HEK293 (cell line): ENCODE data around the gene MIF4GD.

ENCODE experiments used
- CTCF ChIA-PET: fragments of 350-600 bp; formaldehyde crosslinking; extraction: SDS; loops from one replicate; lab custom pipeline; 2021; ENCODE audit warnings: antibody characterized with exemption; lab: Yijun Ruan, JAX
- POLR2A ChIA-PET: fragments of 300-600 bp; formaldehyde crosslinking; extraction: SDS; loops from one replicate; lab custom pipeline; 2020; ENCODE audit warnings: antibody characterized with exemption, inconsistent platforms; lab: Yijun Ruan, JAX
- H3K27ac ChIP-seq: fragments of 200-500 bp; sonication (Bioruptor generic); 2 replicates; pipeline ENCODE4 v1.5.1; 2014; ENCODE audit warnings: low read depth, low read length, control low read depth, inconsistent platforms; ENCODE audit errors: extremely low read depth
- H3K36me3 ChIP-seq, 2 experiments: fragments of 200-500 bp in 1 of 2; sonication (Bioruptor generic) in 1 of 2; 1 replicate in 1 of 2; 2 replicates in 1 of 2; pipeline ENCODE4 v1.5.1; 2014 to 2017; ENCODE audit warnings: inconsistent platforms in 2 of 2, low read length in 2 of 2; ENCODE audit not compliant: control insufficient read depth in 2 of 2, insufficient read depth in 1 of 2
- H3K4me1 ChIP-seq: fragments of 200-500 bp; sonication (Bioruptor generic); 2 replicates; pipeline ENCODE4 v1.5.1; 2014; ENCODE audit warnings: mild to moderate bottlenecking, low read length, inconsistent platforms; ENCODE audit not compliant: control insufficient read depth, insufficient read depth
- H3K4me3 ChIP-seq: 2 replicates; pipeline ENCODE4 v1.5.1; 2011; ENCODE audit warnings: low read depth, mild to moderate bottlenecking, control low read depth, low read length, moderate library complexity
- H3K9me3 ChIP-seq: fragments of 200-500 bp; sonication (Bioruptor generic); 2 replicates; pipeline ENCODE4 v1.5.1; 2014; ENCODE audit warnings: low read depth, low read length, inconsistent platforms; ENCODE audit not compliant: control insufficient read depth, insufficient read depth
- EGR2 ChIP-seq: fragments of 450-650 bp; formaldehyde crosslinking; IDR thresholded peaks from 2 replicates; pipeline ENCODE4 v1.5.1; 2016; ENCODE audit warnings: low read depth, missing biosample characterization, missing genetic modification characterization
- GLIS2 ChIP-seq: fragments of 450-650 bp; formaldehyde crosslinking; IDR thresholded peaks from 2 replicates; pipeline ENCODE4 v1.5.1; 2016; ENCODE audit warnings: missing biosample characterization, missing genetic modification characterization
- MYNN ChIP-seq: fragments of 450-650 bp; formaldehyde crosslinking; IDR thresholded peaks from 2 replicates; pipeline ENCODE4 v1.5.1; 2016; ENCODE audit warnings: missing biosample characterization, missing genetic modification characterization, borderline replicate concordance
- OVOL3 ChIP-seq: fragments of 450-650 bp; formaldehyde crosslinking; IDR thresholded peaks from 2 replicates; pipeline ENCODE4 v1.5.1; 2016; ENCODE audit warnings: missing biosample characterization, missing genetic modification characterization
- PRDM1 ChIP-seq: fragments of 450-650 bp; formaldehyde crosslinking; IDR thresholded peaks from 2 replicates; pipeline ENCODE4; 2016; ENCODE audit warnings: missing biosample characterization, missing genetic modification characterization
- SCRT2 ChIP-seq: fragments of 450-650 bp; formaldehyde crosslinking; IDR thresholded peaks from 2 replicates; pipeline ENCODE4 v1.5.1; 2016; ENCODE audit warnings: missing biosample characterization, missing genetic modification characterization
- TRIM28 ChIP-seq: IDR thresholded peaks from 2 replicates; pipeline ENCODE4 v1.6.1; 2011; ENCODE audit warnings: low read length, control low read depth, borderline replicate concordance
- ZNF223 ChIP-seq: fragments of 450-650 bp; formaldehyde crosslinking; IDR thresholded peaks from 2 replicates; pipeline ENCODE4 v1.5.1; 2016; ENCODE audit warnings: missing biosample characterization, missing genetic modification characterization
- ZNF280D ChIP-seq: fragments of 450-650 bp; formaldehyde crosslinking; IDR thresholded peaks from 2 replicates; pipeline ENCODE4 v1.5.1; 2016; ENCODE audit warnings: missing biosample characterization, missing genetic modification characterization
- ZNF48 ChIP-seq: fragments of 450-650 bp; formaldehyde crosslinking; IDR thresholded peaks from 2 replicates; pipeline ENCODE4 v1.5.1; 2016; ENCODE audit warnings: missing biosample characterization, missing genetic modification characterization
- ZNF530 ChIP-seq: fragments of 450-650 bp; formaldehyde crosslinking; IDR thresholded peaks from 2 replicates; pipeline ENCODE4 v1.5.1; 2016; ENCODE audit warnings: low read depth, missing biosample characterization, missing genetic modification characterization
- ZNF548 ChIP-seq: fragments of 450-650 bp; formaldehyde crosslinking; IDR thresholded peaks from 2 replicates; pipeline ENCODE4 v1.5.1; 2016; ENCODE audit warnings: missing biosample characterization, missing genetic modification characterization
- ZNF561 ChIP-seq: fragments of 450-650 bp; IDR thresholded peaks from 2 replicates; pipeline ENCODE4 v1.5.1; 2018; ENCODE audit warnings: missing biosample characterization, missing genetic modification characterization, borderline replicate concordance
- ZNF600 ChIP-seq: fragments of 450-650 bp; formaldehyde crosslinking; IDR thresholded peaks from 2 replicates; pipeline ENCODE4 v1.5.1; 2016; ENCODE audit warnings: missing biosample characterization, missing genetic modification characterization
- ZNF654 ChIP-seq: fragments of 450-650 bp; formaldehyde crosslinking; IDR thresholded peaks from 2 replicates; pipeline ENCODE4 v1.5.1; 2016; ENCODE audit warnings: low read depth, missing biosample characterization, missing genetic modification characterization
- ZNF785 ChIP-seq: fragments of 450-650 bp; formaldehyde crosslinking; IDR thresholded peaks from 2 replicates; pipeline ENCODE4 v1.5.1; 2016; ENCODE audit warnings: missing biosample characterization, missing genetic modification characterization
- ZNF830 ChIP-seq: fragments of 450-650 bp; IDR thresholded peaks from 2 replicates; pipeline ENCODE4 v1.5.0; 2018; ENCODE audit warnings: missing biosample characterization, missing genetic modification characterization, low read depth, mild to moderate bottlenecking, moderate library complexity
- ZSCAN18 ChIP-seq: fragments of 450-650 bp; formaldehyde crosslinking; IDR thresholded peaks from 2 replicates; pipeline ENCODE4 v1.5.1; 2016; ENCODE audit warnings: missing biosample characterization, missing genetic modification characterization
- TF ChIP-seq, protein P1 (sequence below): fragments of 450-650 bp; formaldehyde crosslinking; IDR thresholded peaks from 2 replicates; pipeline ENCODE4 v1.5.1; 2016; ENCODE audit warnings: missing biosample characterization, missing genetic modification characterization
- TF ChIP-seq, protein P2 (sequence below): fragments of 450-650 bp; formaldehyde crosslinking; IDR thresholded peaks from 2 replicates; pipeline ENCODE4 v1.5.1; 2017; ENCODE audit warnings: missing biosample characterization, mild to moderate bottlenecking, missing genetic modification characterization, moderate library complexity
- TF ChIP-seq, protein P3 (sequence below): fragments of 450-650 bp; formaldehyde crosslinking; IDR thresholded peaks from 2 replicates; pipeline ENCODE4 v1.5.1; 2017; ENCODE audit warnings: missing biosample characterization, missing genetic modification characterization

Gene MIF4GD

DNA sequence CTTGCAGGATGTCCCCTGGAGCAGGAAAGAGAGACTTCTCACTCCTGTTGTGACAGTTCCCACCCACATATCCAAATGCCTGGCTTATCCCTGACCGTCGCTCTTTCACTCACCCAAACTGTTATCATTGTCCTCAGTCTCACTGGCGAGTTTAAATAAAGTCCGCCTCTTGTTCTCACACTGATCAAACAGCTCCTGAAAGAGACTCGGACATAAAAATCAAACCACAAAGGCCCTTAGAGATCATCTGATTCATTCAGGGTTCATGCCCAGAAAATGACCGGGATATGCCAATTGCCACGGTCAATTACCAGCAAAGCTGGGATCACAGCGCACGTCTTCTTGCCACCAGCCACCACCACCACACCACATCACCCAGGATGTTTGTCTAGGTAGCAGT lies 29.5 kb downstream of the MIF4GD start:
- ChIA-PET CTCF (interaction anchor here (0.6 to 7.4 kb wide), 15 partner anchors 8 to 275 kb away, joined by 3 to 74 read pairs (median 6); partner anchors contain the start of genes GGA3, MIF4GD, MRPS7 and TSEN54), POLR2A (no interaction called here)
- Histone ChIP-seq H3K9me3 (no peaks in the 10 kb centered on the region), H3K4me3 (no peak overlapping the region), H3K36me3 (peaks cover 28 to 100% of the 10 kb centered on the region in 2 experiments), H3K4me1 (no peaks in the 10 kb centered on the region), H3K27ac (no peak overlapping the region)
- TF ChIP-seq OVOL3, result no peak
- TF ChIP-seq MYNN (tag by site-specific recombination), result no peak
- TF ChIP-seq ZNF654 (tag by site-specific recombination), result no peak
- no peak for TF ChIP-seq ZNF785 (tag by site-specific recombination)
- TF ChIP-seq EGR2 (tag by site-specific recombination), result no peak
- TF ChIP-seq ZSCAN18 (tag by site-specific recombination), result no peak
- no peak for TF ChIP-seq ZNF48 (tag by site-specific recombination)
- TF ChIP-seq, protein P1, sequence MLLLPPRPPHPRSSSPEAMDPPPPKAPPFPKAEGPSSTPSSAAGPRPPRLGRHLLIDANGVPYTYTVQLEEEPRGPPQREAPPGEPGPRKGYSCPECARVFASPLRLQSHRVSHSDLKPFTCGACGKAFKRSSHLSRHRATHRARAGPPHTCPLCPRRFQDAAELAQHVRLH (tag by site-specific recombination), result no peak

- 0 out of 2 replicates have a peak overlapping the region, but pooled peaks have one; percentile 17 for H3K27ac ChIP-seq
- H3K4me3 ChIP-seq, result no peak overlapping the region
- TF ChIP-seq ZNF280D (tag by site-specific recombination) (no peak), ZNF530 (tag by site-specific recombination) (no peak), GLIS2 (tag by site-specific recombination) (no peak), ZNF561 (tag by site-specific recombination) (no peak), MYNN (tag by site-specific recombination) (no peak), ZNF830 (tag by site-specific recombination) (no peak), ZNF600 (tag by site-specific recombination) (no peak), SCRT2 (tag by site-specific recombination) (no peak), TRIM28 (no peak), PRDM1 (tag by site-specific recombination) (no peak), ZNF548 (no peak), ZNF223 (no peak)
- TF ChIP-seq, protein P2, sequence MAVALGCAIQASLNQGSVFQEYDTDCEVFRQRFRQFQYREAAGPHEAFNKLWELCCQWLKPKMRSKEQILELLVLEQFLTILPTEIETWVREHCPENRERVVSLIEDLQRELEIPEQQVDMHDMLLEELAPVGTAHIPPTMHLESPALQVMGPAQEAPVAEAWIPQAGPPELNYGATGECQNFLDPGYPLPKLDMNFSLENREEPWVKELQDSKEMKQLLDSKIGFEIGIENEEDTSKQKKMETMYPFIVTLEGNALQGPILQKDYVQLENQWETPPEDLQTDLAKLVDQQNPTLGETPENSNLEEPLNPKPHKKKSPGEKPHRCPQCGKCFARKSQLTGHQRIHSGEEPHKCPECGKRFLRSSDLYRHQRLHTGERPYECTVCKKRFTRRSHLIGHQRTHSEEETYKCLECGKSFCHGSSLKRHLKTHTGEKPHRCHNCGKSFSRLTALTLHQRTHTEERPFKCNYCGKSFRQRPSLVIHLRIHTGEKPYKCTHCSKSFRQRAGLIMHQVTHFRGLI, result no peak
- TF ChIP-seq, protein P3, sequence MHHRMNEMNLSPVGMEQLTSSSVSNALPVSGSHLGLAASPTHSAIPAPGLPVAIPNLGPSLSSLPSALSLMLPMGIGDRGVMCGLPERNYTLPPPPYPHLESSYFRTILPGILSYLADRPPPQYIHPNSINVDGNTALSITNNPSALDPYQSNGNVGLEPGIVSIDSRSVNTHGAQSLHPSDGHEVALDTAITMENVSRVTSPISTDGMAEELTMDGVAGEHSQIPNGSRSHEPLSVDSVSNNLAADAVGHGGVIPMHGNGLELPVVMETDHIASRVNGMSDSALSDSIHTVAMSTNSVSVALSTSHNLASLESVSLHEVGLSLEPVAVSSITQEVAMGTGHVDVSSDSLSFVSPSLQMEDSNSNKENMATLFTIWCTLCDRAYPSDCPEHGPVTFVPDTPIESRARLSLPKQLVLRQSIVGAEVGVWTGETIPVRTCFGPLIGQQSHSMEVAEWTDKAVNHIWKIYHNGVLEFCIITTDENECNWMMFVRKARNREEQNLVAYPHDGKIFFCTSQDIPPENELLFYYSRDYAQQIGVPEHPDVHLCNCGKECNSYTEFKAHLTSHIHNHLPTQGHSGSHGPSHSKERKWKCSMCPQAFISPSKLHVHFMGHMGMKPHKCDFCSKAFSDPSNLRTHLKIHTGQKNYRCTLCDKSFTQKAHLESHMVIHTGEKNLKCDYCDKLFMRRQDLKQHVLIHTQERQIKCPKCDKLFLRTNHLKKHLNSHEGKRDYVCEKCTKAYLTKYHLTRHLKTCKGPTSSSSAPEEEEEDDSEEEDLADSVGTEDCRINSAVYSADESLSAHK (tag by site-specific recombination), result no peak
- H3K36me3 ChIP-seq, result peaks cover 32 to 100% of the 10 kb centered on the region in 2 experiments
- ChIA-PET CTCF (interaction anchor here (0.6 to 7.4 kb wide), 27 partner anchors 8 to 509 kb away, joined by 3 to 74 read pairs (median 5); partner anchors contain the start of genes GGA3, MIF4GD, MRPS7 and TSEN54), POLR2A (interaction anchor here (1.0 to 3.5 kb wide), 4 partner anchors 12 to 48 kb away, joined by 5 to 26 read pairs (median 14); partner anchors contain the start of genes GGA3, MIF4GD, MRPS7 and SLC25A19)
- H3K9me3 ChIP-seq, result no peaks in the 10 kb centered on the region
- no peaks in the 10 kb centered on the region for H3K4me1 ChIP-seq
These were observed 29.9 kb downstream of the MIF4GD start for GRCh38 chr17:75241143-75241430.
